Midbrain (tissue), 1 donor: ENCODE results near the gene PRDX4.
"Not testable (repeated sequence)": the region's sequence is repeated elsewhere in the genome, so short reads cannot be mapped to it uniquely, and the experiment has no call there.

Experiments
- DNase-seq: peaks from one replicate; lab custom pipeline; 2025; lab: John Stamatoyannopoulos, UW

The PRDX4 gene

GRCh38 chrX:23667239-23668177 is at the start of gene PRDX4:
Gene PRDX4 (plus strand): TSS chrX:23667493. CDS start chrX:23667571, 78 bp downstream.
- peak; percentile 89 for DNase-seq

- DNase-seq: no peak
Observed at GRCh38 chrX:23621621-23622265, 45.5 kb upstream of the PRDX4 start.

GRCh38 chrX:23623797-23624196 is 43.5 kb upstream of the PRDX4 start:
- DNase-seq: no peak

GRCh38 chrX:23626651-23627050 is 40.6 kb upstream of the PRDX4 start:
- DNase-seq: no peak

GRCh38 chrX:23628131-23628530 is 39.2 kb upstream of the PRDX4 start:
- no peak for DNase-seq

- no peak for DNase-seq
Observed at GRCh38 chrX:23631136-23631535, 36.2 kb upstream of the PRDX4 start.

- no peak for DNase-seq
Observed at GRCh38 chrX:23633834-23634580, 33.3 kb upstream of the PRDX4 start.

- no peak for DNase-seq
Observed at GRCh38 chrX:23637187-23637586, 30.1 kb upstream of the PRDX4 start.

GRCh38 chrX:23643020-23643419 is 24.3 kb upstream of the PRDX4 start:
- DNase-seq: no peak

GRCh38 chrX:23644744-23645143 is 22.5 kb upstream of the PRDX4 start:
- no peak for DNase-seq

GRCh38 chrX:23656091-23656490 is 11.2 kb upstream of the PRDX4 start:
- no peak for DNase-seq

GRCh38 chrX:23656684-23657083 is 10.6 kb upstream of the PRDX4 start:
- DNase-seq: no peak

- no peak for DNase-seq
Observed at GRCh38 chrX:23659339-23659738, 8.0 kb upstream of the PRDX4 start.

GRCh38 chrX:23660083-23660765 is 7.1 kb upstream of the PRDX4 start:
- DNase-seq: not testable (repeated sequence)

- no peak for DNase-seq
Observed at GRCh38 chrX:23660766-23661132, 6.5 kb upstream of the PRDX4 start.

- DNase-seq: no peak
Observed at GRCh38 chrX:23661671-23662070, 5.6 kb upstream of the PRDX4 start.

GRCh38 chrX:23662187-23662586 is 5.1 kb upstream of the PRDX4 start:
- DNase-seq: no peak

- no peak for DNase-seq
Observed at GRCh38 chrX:23662853-23663252, 4.4 kb upstream of the PRDX4 start.

GRCh38 chrX:23664496-23664895 is 2.8 kb upstream of the PRDX4 start:
- DNase-seq: no peak

GRCh38 chrX:23666282-23666681 is 1.0 kb upstream of the PRDX4 start:
- DNase-seq: no peak

- no peak for DNase-seq
Observed at GRCh38 chrX:23668335-23668734, 1.0 kb downstream of the PRDX4 start.

GRCh38 chrX:23670528-23670927 is 3.2 kb downstream of the PRDX4 start:
- no peak for DNase-seq
